Measurements from ENCODE around the gene NDUFAF7.

DNA sequence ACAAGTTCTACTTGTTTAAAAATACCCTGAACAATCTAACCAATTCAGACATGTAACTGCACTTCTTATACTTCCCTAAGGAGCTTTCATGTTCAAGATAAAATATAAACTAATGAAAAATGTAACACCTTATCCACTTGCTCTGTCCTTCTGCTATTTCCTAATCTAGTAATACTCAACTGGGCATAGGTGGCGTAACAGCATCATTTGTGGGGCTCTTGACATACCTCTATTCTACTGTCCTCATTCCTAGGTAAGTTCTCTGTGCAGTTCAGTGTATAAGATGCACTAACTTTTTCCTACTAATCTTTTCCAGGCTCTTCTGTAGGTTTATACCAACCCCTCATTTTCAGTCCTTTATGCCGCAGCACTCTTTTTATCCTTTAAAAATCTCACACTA lies 56.5 kb downstream of the NDUFAF7 start:
- TF ChIP-seq, protein P1, sequence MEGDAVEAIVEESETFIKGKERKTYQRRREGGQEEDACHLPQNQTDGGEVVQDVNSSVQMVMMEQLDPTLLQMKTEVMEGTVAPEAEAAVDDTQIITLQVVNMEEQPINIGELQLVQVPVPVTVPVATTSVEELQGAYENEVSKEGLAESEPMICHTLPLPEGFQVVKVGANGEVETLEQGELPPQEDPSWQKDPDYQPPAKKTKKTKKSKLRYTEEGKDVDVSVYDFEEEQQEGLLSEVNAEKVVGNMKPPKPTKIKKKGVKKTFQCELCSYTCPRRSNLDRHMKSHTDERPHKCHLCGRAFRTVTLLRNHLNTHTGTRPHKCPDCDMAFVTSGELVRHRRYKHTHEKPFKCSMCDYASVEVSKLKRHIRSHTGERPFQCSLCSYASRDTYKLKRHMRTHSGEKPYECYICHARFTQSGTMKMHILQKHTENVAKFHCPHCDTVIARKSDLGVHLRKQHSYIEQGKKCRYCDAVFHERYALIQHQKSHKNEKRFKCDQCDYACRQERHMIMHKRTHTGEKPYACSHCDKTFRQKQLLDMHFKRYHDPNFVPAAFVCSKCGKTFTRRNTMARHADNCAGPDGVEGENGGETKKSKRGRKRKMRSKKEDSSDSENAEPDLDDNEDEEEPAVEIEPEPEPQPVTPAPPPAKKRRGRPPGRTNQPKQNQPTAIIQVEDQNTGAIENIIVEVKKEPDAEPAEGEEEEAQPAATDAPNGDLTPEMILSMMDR (IDR thresholded peaks at IDR 0.05), result peak in 3 of 6 experiments; percentile 27 to 47 (median 29)
- no peak for TF ChIP-seq POLR2A (IDR thresholded peaks at IDR 0.05)

Data from Peyer's patch (tissue), 4 donors.